ENCODE results near the gene ZNF536.
"Not testable (repeated sequence)": the region's sequence is repeated elsewhere in the genome, so short reads cannot be mapped to it uniquely, and the experiment has no call there.

The ZNF536 gene

DNA sequence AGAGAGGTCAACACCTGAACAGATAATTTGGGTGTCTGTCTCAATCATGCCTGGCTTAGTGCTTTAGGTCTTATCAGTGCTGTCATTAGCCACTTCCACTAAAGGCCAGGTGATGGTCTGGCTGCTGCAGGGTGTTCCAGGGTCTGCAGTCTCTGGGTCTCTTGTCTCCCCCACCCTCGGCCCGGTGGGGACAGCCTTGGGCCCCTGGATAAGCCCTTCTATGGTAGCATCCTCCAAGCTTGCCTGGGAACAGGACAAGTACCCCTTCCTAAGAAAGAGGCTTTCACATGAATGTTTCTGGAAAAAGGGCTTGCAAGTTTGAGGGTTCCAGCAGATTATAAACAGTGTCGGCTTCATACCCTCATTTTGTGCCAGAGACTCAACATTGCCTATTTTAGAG is 29.3 kb upstream of the ZNF536 start:
- no peaks in the 10 kb centered on the region for H3K79me2 ChIP-seq (ENCODE audit: low read length)
- no peak overlapping the region for H3K4me2 ChIP-seq (ENCODE audit: low read length)
- H3K9ac ChIP-seq (ENCODE audit: low read length): no peak overlapping the region
- no peaks in the 10 kb centered on the region for H3K4me1 ChIP-seq (ENCODE audit: low read length)
- H3K36me3 ChIP-seq (replicated peaks; ENCODE audit: low read depth, low read length): no peaks in the 10 kb centered on the region
- H3K4me3 ChIP-seq (ENCODE audit: low read length): no peak overlapping the region
- no peak overlapping the region for H2AFZ ChIP-seq (ENCODE audit: low read depth, low read length)
- no peak overlapping the region for H3K27ac ChIP-seq (ENCODE audit: low read length)
- no peaks in the 10 kb centered on the region for H3K9me3 ChIP-seq (ENCODE audit: insufficient read depth, low read length)
- TF ChIP-seq, protein P1, sequence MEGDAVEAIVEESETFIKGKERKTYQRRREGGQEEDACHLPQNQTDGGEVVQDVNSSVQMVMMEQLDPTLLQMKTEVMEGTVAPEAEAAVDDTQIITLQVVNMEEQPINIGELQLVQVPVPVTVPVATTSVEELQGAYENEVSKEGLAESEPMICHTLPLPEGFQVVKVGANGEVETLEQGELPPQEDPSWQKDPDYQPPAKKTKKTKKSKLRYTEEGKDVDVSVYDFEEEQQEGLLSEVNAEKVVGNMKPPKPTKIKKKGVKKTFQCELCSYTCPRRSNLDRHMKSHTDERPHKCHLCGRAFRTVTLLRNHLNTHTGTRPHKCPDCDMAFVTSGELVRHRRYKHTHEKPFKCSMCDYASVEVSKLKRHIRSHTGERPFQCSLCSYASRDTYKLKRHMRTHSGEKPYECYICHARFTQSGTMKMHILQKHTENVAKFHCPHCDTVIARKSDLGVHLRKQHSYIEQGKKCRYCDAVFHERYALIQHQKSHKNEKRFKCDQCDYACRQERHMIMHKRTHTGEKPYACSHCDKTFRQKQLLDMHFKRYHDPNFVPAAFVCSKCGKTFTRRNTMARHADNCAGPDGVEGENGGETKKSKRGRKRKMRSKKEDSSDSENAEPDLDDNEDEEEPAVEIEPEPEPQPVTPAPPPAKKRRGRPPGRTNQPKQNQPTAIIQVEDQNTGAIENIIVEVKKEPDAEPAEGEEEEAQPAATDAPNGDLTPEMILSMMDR (IDR thresholded peaks at IDR 0.05; ENCODE audit: low read depth, low read length): no peak
- TF ChIP-seq EZH2phosphoT487 (IDR thresholded peaks at IDR 0.05; ENCODE audit: low read depth): no peak
- H3K27me3 ChIP-seq (ENCODE audit: low read depth, low read length): peaks cover 9% of the 10 kb centered on the region
- no peaks in the 10 kb centered on the region for H4K20me1 ChIP-seq (ENCODE audit: insufficient read depth, low read length)

- H3K27ac ChIP-seq (ENCODE audit: low read length): no peak overlapping the region
- no peak overlapping the region for H3K4me2 ChIP-seq (ENCODE audit: low read length)
- H2AFZ ChIP-seq (ENCODE audit: low read depth, low read length): no peak overlapping the region
- no peaks in the 10 kb centered on the region for H3K79me2 ChIP-seq (ENCODE audit: low read length)
- no peaks in the 10 kb centered on the region for H3K9me3 ChIP-seq (ENCODE audit: insufficient read depth, low read length)
- H3K36me3 ChIP-seq (replicated peaks; ENCODE audit: low read depth, low read length): no peaks in the 10 kb centered on the region
- H3K4me3 ChIP-seq (ENCODE audit: low read length): no peak overlapping the region
- no peak overlapping the region for H3K9ac ChIP-seq (ENCODE audit: low read length)
- H4K20me1 ChIP-seq (ENCODE audit: insufficient read depth, low read length): no peaks in the 10 kb centered on the region
- H3K4me1 ChIP-seq (ENCODE audit: low read length): no peaks in the 10 kb centered on the region
- peaks cover 10% of the 10 kb centered on the region for H3K27me3 ChIP-seq (ENCODE audit: low read depth, low read length)
- TF ChIP-seq EZH2phosphoT487 (IDR thresholded peaks at IDR 0.05; ENCODE audit: low read depth): no peak
- TF ChIP-seq, protein P1 (IDR thresholded peaks at IDR 0.05; ENCODE audit: low read depth, low read length): no peak
Measured at GRCh38 chr19:30344446-30345425, 27.4 kb upstream of the ZNF536 start.

GRCh38 chr19:30345686-30346085 is 26.5 kb upstream of the ZNF536 start:
- Histone ChIP-seq H3K4me2 (ENCODE audit: low read length) (no peak overlapping the region), H3K27me3 (ENCODE audit: low read depth, low read length) (peaks cover 11% of the 10 kb centered on the region; the same call in 1 of the 2 replicates), H4K20me1 (ENCODE audit: insufficient read depth, low read length) (no peaks in the 10 kb centered on the region), H3K27ac (ENCODE audit: low read length) (no peak overlapping the region), H3K36me3 (replicated peaks; ENCODE audit: low read depth, low read length) (no peaks in the 10 kb centered on the region), H3K9ac (ENCODE audit: low read length) (no peak overlapping the region), H2AFZ (ENCODE audit: low read depth, low read length) (no peak overlapping the region), H3K9me3 (ENCODE audit: insufficient read depth, low read length) (no peaks in the 10 kb centered on the region), H3K79me2 (ENCODE audit: low read length) (no peaks in the 10 kb centered on the region), H3K4me3 (ENCODE audit: low read length) (no peak overlapping the region), H3K4me1 (ENCODE audit: low read length) (no peaks in the 10 kb centered on the region)
- no peak for TF ChIP-seq EZH2phosphoT487 (IDR thresholded peaks at IDR 0.05; ENCODE audit: low read depth)

DNA sequence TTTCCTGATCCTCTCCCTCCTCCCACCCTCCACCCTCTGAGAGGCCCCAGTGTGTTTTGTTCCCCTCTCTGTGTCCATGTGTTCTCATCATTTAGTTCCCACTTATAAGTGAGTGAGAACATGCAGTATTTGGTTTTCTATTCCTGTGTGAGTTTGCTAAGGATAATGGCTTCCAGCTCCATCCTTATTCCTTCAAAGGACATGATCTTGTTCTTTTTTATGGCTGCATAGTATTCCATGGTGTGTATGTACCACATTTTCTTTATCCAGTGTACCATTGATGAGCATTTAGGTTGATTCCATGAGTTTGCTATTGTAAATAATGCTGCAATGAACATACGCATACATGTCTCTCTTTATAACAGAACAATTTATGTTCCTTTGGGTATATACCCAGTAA is 25.7 kb upstream of the ZNF536 start:
- H3K27ac ChIP-seq (ENCODE audit: low read length); H3K4me2 ChIP-seq (ENCODE audit: low read length); H3K4me3 ChIP-seq (ENCODE audit: low read length); H3K79me2 ChIP-seq (ENCODE audit: low read length); H3K9me3 ChIP-seq (ENCODE audit: insufficient read depth, low read length); H2AFZ ChIP-seq (ENCODE audit: low read depth, low read length); H3K36me3 ChIP-seq (replicated peaks; ENCODE audit: low read depth, low read length); H3K9ac ChIP-seq (ENCODE audit: low read length); H4K20me1 ChIP-seq (ENCODE audit: insufficient read depth, low read length); H3K27me3 ChIP-seq (ENCODE audit: low read depth, low read length); H3K4me1 ChIP-seq (ENCODE audit: low read length): not testable (repeated sequence)

- no peak for TF ChIP-seq EZH2phosphoT487 (IDR thresholded peaks at IDR 0.05; ENCODE audit: low read depth)
- TF ChIP-seq, protein P1 (IDR thresholded peaks at IDR 0.05; ENCODE audit: low read depth, low read length): no peak
- Histone ChIP-seq H3K4me3 (ENCODE audit: low read length) (no peak overlapping the region), H4K20me1 (ENCODE audit: insufficient read depth, low read length) (no peaks in the 10 kb centered on the region), H2AFZ (ENCODE audit: low read depth, low read length) (no peak overlapping the region), H3K79me2 (ENCODE audit: low read length) (no peaks in the 10 kb centered on the region), H3K36me3 (replicated peaks; ENCODE audit: low read depth, low read length) (no peaks in the 10 kb centered on the region), H3K9ac (ENCODE audit: low read length) (no peak overlapping the region), H3K4me1 (ENCODE audit: low read length) (no peaks in the 10 kb centered on the region), H3K4me2 (ENCODE audit: low read length) (no peak overlapping the region), H3K27me3 (ENCODE audit: low read depth, low read length) (0 out of 2 replicates have a peak, but pooled peaks cover 6% of the 10 kb centered on the region), H3K9me3 (ENCODE audit: insufficient read depth, low read length) (no peaks in the 10 kb centered on the region), H3K27ac (ENCODE audit: low read length) (no peak overlapping the region)
Measured at GRCh38 chr19:30349131-30349730, 23.0 kb upstream of the ZNF536 start.

Data from OCI-LY3 (cell line).